ENCODE measurements around the gene MICAL3. TPM values are rescaled to one million over a fixed set of nuclear protein-coding genes. Genes with fewer than 3 reads are reported as not detected.

The MICAL3 gene
- total and polyA plus RNA-seq, 9 of the 15 experiments (the other 6 are each of a cell fraction or from before 2014, with no cell fraction given) = 0.53 to 32.1 (median 12.3) TPM

- no peak overlapping the region for H3K9ac ChIP-seq (ENCODE audit: insufficient read depth in 1 of 2, low read depth in 2 of 2, low read length in 2 of 2)
- FAIRE-seq = peak; percentile 60
- peaks cover 0 to 5% of the 10 kb centered on the region in 2 experiments; a peak in 3 of 5 replicates for H3K4me1 ChIP-seq (replicated peaks in 1 of 2; ENCODE audit: control insufficient read depth in 2 of 2, insufficient read depth in 2 of 2, low read length in 2 of 2)
- no peaks in the 10 kb centered on the region for H3K27me3 ChIP-seq (ENCODE audit: control insufficient read depth in 2 of 2, insufficient read depth in 2 of 2, low read length in 2 of 2)
- H3K4me2 ChIP-seq (ENCODE audit: insufficient read depth, low read length) = no peak overlapping the region
- in situ Hi-C loops (cut with MboI) = no loop called here
- 17% methylated on average over 6 of the region's 6 CpGs for WGBS (ENCODE audit: insufficient coverage, low coverage, missing lambda C conversion rate)
- H3K27ac ChIP-seq (ENCODE audit: extremely low read depth, low read depth, low read length) = no peak overlapping the region
- no peak overlapping the region for H2AFZ ChIP-seq (ENCODE audit: low read depth, low read length)
- H4K20me1 ChIP-seq (replicated peaks; ENCODE audit: control insufficient read depth, insufficient read depth, low read length) = peaks cover 10% of the 10 kb centered on the region
- peak; percentile 32; the same call in 1 of the 2 replicates for TF ChIP-seq ARID1B (IDR thresholded peaks at IDR 0.05)
- TF ChIP-seq TAL1 (IDR thresholded peaks at IDR 0.05) = peak; percentile 18; the same call in 1 of the 2 replicates
- TF ChIP-seq TEAD4 (IDR thresholded peaks at IDR 0.05; ENCODE audit: low read length) = 0 out of 2 replicates have a peak, but pooled peaks have one; percentile 20
- TF ChIP-seq TEAD4 (CRISPR knock-in tag; IDR thresholded peaks at IDR 0.05; ENCODE audit: borderline replicate concordance) = no peak
- TF ChIP-seq SMARCB1 (IDR thresholded peaks at IDR 0.05; ENCODE audit: insufficient read length, low read depth) = no peak
- no peak for TF ChIP-seq L3MBTL2 (IDR thresholded peaks at IDR 0.05)
- peak; percentile 41 for TF ChIP-seq CBFA2T2 (conservative IDR thresholded peaks at IDR 0.05)
- peak; percentile 34; the same call in 1 of the 2 replicates for TF ChIP-seq TCF3 (CRISPR knock-in tag; IDR thresholded peaks at IDR 0.05)
- TF ChIP-seq CBFA2T3 (IDR thresholded peaks at IDR 0.05) = peak; percentile 60
- no peaks in the 10 kb centered on the region; the same call in 2 of the 3 replicates for H3K36me3 ChIP-seq (ENCODE audit: control insufficient read depth, insufficient read depth, low read length)
- ChIA-PET CTCF (ENCODE audit: low intra/inter-chr PET ratio) (no interaction called here), POLR2A (interaction anchor here (0.6 to 1.3 kb wide), 5 partner anchors 8 to 1604 kb away, joined by 3 to 7 read pairs (median 3); partner anchors contain the start of gene PEX26)
- no TSS peak for BruUV-seq (replicated peaks)
- H3K79me2 ChIP-seq (ENCODE audit: control insufficient read depth, insufficient read depth, low read length) = no peaks in the 10 kb centered on the region
- no peaks in the 10 kb centered on the region for H3K9me3 ChIP-seq (replicated peaks; ENCODE audit: control insufficient read depth, insufficient read depth, low read depth, low read length)
- peak in 2 of 4 experiments; percentile 51 to 59 for DNase-seq (ENCODE audit: extremely low read depth in 1 of 4, low spot score in 3 of 4)
- peak; percentile 68 for ATAC-seq
- no peaks in the 10 kb centered on the region for H3K9me1 ChIP-seq (ENCODE audit: control insufficient read depth, insufficient read depth, low read length)
- intact Hi-C loops (cut with micrococcal nuclease) = no loop called here
- H3K4me3 ChIP-seq = no peak overlapping the region
Measured at GRCh38 chr22:17853073-17853472, 171.3 kb downstream of the MICAL3 start.

Measured in K562 (cell line).